Mesendoderm (in vitro differentiated cells): ENCODE data around the gene ZRANB3.
"Not testable (repeated sequence)": the region's sequence is repeated elsewhere in the genome, so short reads cannot be mapped to it uniquely, and the experiment has no call there.

Experiments used
- DNase-seq: peaks from one replicate; pipeline ENCODE4 v3.0.0; 2013
- H2AK5ac ChIP-seq: 2 replicates; pipeline ENCODE4 v1.6.1; 2013; ENCODE audit warnings: low read length, inconsistent platforms
- H2BK120ac ChIP-seq: 2 replicates; pipeline ENCODE4 v1.6.1; 2013; ENCODE audit warnings: low read depth, mild to moderate bottlenecking, low read length, moderate library complexity, mixed read lengths
- H2BK15ac ChIP-seq: replicated peaks from 2 replicates; pipeline ENCODE4 v1.6.1; 2013; ENCODE audit warnings: low read depth, mild to moderate bottlenecking, moderate library complexity
- H2BK5ac ChIP-seq: 2 replicates; pipeline ENCODE4 v1.6.1; 2013; ENCODE audit warnings: low read length, inconsistent platforms
- H3K18ac ChIP-seq: 2 replicates; pipeline ENCODE4 v1.6.1; 2013; ENCODE audit warnings: mild to moderate bottlenecking, low read length, mixed read lengths
- H3K23ac ChIP-seq: one replicate; pipeline ENCODE4 v1.6.1; 2013; ENCODE audit warnings: low read length
- H3K27ac ChIP-seq: 2 replicates; pipeline ENCODE4 v1.5.1; 2013; ENCODE audit warnings: low read depth, mild to moderate bottlenecking, inconsistent platforms, low read length, moderate library complexity
- H3K27me3 ChIP-seq: 2 replicates; pipeline ENCODE4 v1.6.1; 2013; ENCODE audit warnings: low read length, control low read depth, mild to moderate bottlenecking, inconsistent platforms; ENCODE audit not compliant: insufficient read depth, poor library complexity
- H3K36me3 ChIP-seq: 2 replicates; pipeline ENCODE4 v1.6.1; 2013; ENCODE audit warnings: low read length, inconsistent platforms; ENCODE audit not compliant: control insufficient read depth, insufficient read depth
- H3K4ac ChIP-seq: one replicate; pipeline ENCODE4 v1.6.1; 2013; ENCODE audit warnings: low read depth, mild to moderate bottlenecking, low read length, moderate library complexity
- H3K4me1 ChIP-seq: 2 replicates; pipeline ENCODE4 v1.6.1; 2013; ENCODE audit warnings: low read depth, low read length, inconsistent platforms; ENCODE audit not compliant: control insufficient read depth
- H3K4me2 ChIP-seq: 2 replicates; pipeline ENCODE4 v1.6.1; 2013; ENCODE audit warnings: low read length
- H3K4me3 ChIP-seq: 2 replicates; pipeline ENCODE4 v1.5.1; 2013; ENCODE audit warnings: mild to moderate bottlenecking, low read length
- H3K56ac ChIP-seq: one replicate; pipeline ENCODE4 v1.6.1; 2013; ENCODE audit warnings: low read length
- H3K79me1 ChIP-seq: 2 replicates; pipeline ENCODE4 v1.6.1; 2013; ENCODE audit warnings: low read length, inconsistent platforms
- H3K79me2 ChIP-seq: 2 replicates; pipeline ENCODE4 v1.6.1; 2013; ENCODE audit warnings: mild to moderate bottlenecking, low read length; ENCODE audit not compliant: control insufficient read depth, insufficient read depth
- H3K9ac ChIP-seq: 2 replicates; pipeline ENCODE4 v1.6.1; 2013; ENCODE audit warnings: low read length, inconsistent platforms
- H4K5ac ChIP-seq: one replicate; pipeline ENCODE4 v1.6.1; 2013; ENCODE audit warnings: low read length
- H4K8ac ChIP-seq: one replicate; pipeline ENCODE4 v1.6.1; 2013; ENCODE audit warnings: low read depth, mild to moderate bottlenecking, control low read depth, low read length, moderate library complexity
- WGBS: extraction: QIAGEN DNeasy Blood & Tissue Kit; methylation state at CpG from one replicate; pipeline ENCODE4 v1.1.7; 2013; ENCODE audit warnings: low lambda C conversion rate, missing lambda C conversion rate; ENCODE audit not compliant: insufficient coverage; ENCODE audit errors: extremely low coverage; 5-methylcytosine and 5-hydroxymethylcytosine counted together

Gene ZRANB3

GRCh38 chr2:135512099-135512498 lies 18.9 kb downstream of the ZRANB3 start:
- WGBS: no CpG with 5 or more reads among the region's 2 CpGs
- Histone ChIP-seq H2BK120ac (no peak overlapping the region), H2AK5ac (no peak overlapping the region), H3K27ac (no peak overlapping the region), H3K4me3 (no peak overlapping the region), H2BK5ac (no peak overlapping the region), H4K8ac (no peak overlapping the region), H3K23ac (no peak overlapping the region), H3K36me3 (peaks cover 2% of the 10 kb centered on the region), H3K4ac (no peak overlapping the region), H4K5ac (no peak overlapping the region), H3K79me1 (no peaks in the 10 kb centered on the region), H3K27me3 (no peaks in the 10 kb centered on the region), H2BK15ac (no peak overlapping the region), H3K9ac (no peak overlapping the region), H3K18ac (no peak overlapping the region), H3K79me2 (no peaks in the 10 kb centered on the region), H3K56ac (no peak overlapping the region), H3K4me1 (no peaks in the 10 kb centered on the region), H3K4me2 (no peak overlapping the region)
- DNase-seq: no peak

- WGBS: no CpG with 5 or more reads among the region's 5 CpGs
- Histone ChIP-seq H3K36me3 (peaks cover 2% of the 10 kb centered on the region), H3K27me3 (no peaks in the 10 kb centered on the region), H3K4me2 (no peak overlapping the region), H2AK5ac (no peak overlapping the region), H4K5ac (no peak overlapping the region), H2BK15ac (no peak overlapping the region), H3K4me3 (no peak overlapping the region), H2BK5ac (no peak overlapping the region), H3K18ac (no peak overlapping the region), H2BK120ac (no peak overlapping the region), H3K79me2 (no peaks in the 10 kb centered on the region), H3K79me1 (no peaks in the 10 kb centered on the region), H4K8ac (no peak overlapping the region), H3K4me1 (no peaks in the 10 kb centered on the region), H3K9ac (no peak overlapping the region), H3K27ac (no peak overlapping the region), H3K56ac (no peak overlapping the region), H3K4ac (no peak overlapping the region), H3K23ac (no peak overlapping the region)
- no peak for DNase-seq
These were observed 20.4 kb downstream of the ZRANB3 start for GRCh38 chr2:135510577-135510976.

DNA sequence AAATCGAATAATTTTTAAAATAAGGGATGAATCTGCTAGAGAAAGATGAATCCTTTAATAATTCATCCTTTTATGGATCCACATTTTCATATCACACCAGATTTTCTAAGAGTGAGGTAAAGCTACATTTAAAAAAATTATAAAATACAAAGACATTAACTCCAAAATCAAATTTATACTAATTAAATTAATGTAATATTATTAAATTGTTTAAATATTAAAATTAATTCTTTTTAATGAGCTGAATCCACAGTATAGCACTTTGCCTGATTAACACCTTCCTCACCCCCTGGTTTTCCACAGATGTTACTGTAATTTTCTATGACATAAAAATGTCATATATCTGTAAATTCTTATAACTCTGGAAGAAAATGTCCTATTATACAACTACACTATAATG lies 26.2 kb downstream of the ZRANB3 start:
- H3K79me2 ChIP-seq: no peaks in the 10 kb centered on the region
- H2AK5ac ChIP-seq: no peak overlapping the region
- no peaks in the 10 kb centered on the region for H3K27me3 ChIP-seq
- H3K79me1 ChIP-seq: no peaks in the 10 kb centered on the region
- H3K56ac ChIP-seq: no peak overlapping the region
- no peak for DNase-seq
- no peak overlapping the region for H2BK15ac ChIP-seq
- H3K4me2 ChIP-seq: no peak overlapping the region
- no peaks in the 10 kb centered on the region for H3K36me3 ChIP-seq
- no peak overlapping the region for H3K4me3 ChIP-seq
- no peak overlapping the region for H4K8ac ChIP-seq
- H3K9ac ChIP-seq: no peak overlapping the region
- H3K4me1 ChIP-seq: no peaks in the 10 kb centered on the region
- H3K4ac ChIP-seq: no peak overlapping the region
- H3K18ac ChIP-seq: no peak overlapping the region
- H2BK120ac ChIP-seq: no peak overlapping the region
- no peak overlapping the region for H2BK5ac ChIP-seq
- 100% methylated on average over 1 of the region's 1 CpG for WGBS
- H3K27ac ChIP-seq: no peak overlapping the region
- no peak overlapping the region for H4K5ac ChIP-seq
- H3K23ac ChIP-seq: no peak overlapping the region

- not testable (repeated sequence) for H2AK5ac ChIP-seq, H3K4me1 ChIP-seq, H4K5ac ChIP-seq, H4K8ac ChIP-seq, H3K27ac ChIP-seq, H3K4ac ChIP-seq, H2BK5ac ChIP-seq, H3K4me3 ChIP-seq, H2BK15ac ChIP-seq, H3K23ac ChIP-seq, H3K18ac ChIP-seq, H3K36me3 ChIP-seq, H3K79me1 ChIP-seq, H2BK120ac ChIP-seq, H3K4me2 ChIP-seq, H3K79me2 ChIP-seq, H3K56ac ChIP-seq, H3K9ac ChIP-seq, H3K27me3 ChIP-seq
- peak; percentile 28 for DNase-seq
- no CpG with 5 or more reads among the region's 7 CpGs for WGBS
These were observed 32.4 kb downstream of the ZRANB3 start for GRCh38 chr2:135498588-135498987.

DNA sequence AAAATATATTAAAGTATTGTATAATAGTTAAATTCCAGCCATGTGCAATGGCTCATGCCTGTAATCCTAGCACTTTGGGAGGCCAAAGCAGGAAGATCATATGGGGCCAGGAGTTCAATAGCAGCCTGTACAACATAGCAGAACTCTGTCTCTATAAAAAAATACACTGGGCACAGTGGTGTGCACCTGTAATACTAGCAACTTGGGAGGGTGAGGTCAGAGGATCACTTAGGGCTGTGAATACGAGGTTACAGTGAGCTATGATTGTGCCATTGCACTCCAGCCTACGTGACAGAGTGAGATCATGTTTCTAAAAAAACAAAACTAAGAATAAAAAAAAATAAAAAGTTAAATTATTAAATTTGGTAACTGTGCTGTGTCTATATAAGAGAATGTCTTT lies 36.1 kb downstream of the ZRANB3 start:
- DNase-seq: no peak
- H3K4me2 ChIP-seq: no peak overlapping the region
- no peak overlapping the region for H4K5ac ChIP-seq
- no peak overlapping the region for H3K9ac ChIP-seq
- H3K56ac ChIP-seq: no peak overlapping the region
- H3K79me1 ChIP-seq: no peaks in the 10 kb centered on the region
- no peaks in the 10 kb centered on the region for H3K27me3 ChIP-seq
- no peak overlapping the region for H3K4ac ChIP-seq
- no peak overlapping the region for H3K18ac ChIP-seq
- H3K23ac ChIP-seq: no peak overlapping the region
- H3K4me1 ChIP-seq: no peaks in the 10 kb centered on the region
- no peak overlapping the region for H3K4me3 ChIP-seq
- no peak overlapping the region for H2BK5ac ChIP-seq
- H3K36me3 ChIP-seq: no peaks in the 10 kb centered on the region
- H3K27ac ChIP-seq: no peak overlapping the region
- H2BK120ac ChIP-seq: no peak overlapping the region
- no peak overlapping the region for H2AK5ac ChIP-seq
- no peaks in the 10 kb centered on the region for H3K79me2 ChIP-seq
- H2BK15ac ChIP-seq: no peak overlapping the region
- no peak overlapping the region for H4K8ac ChIP-seq
- no CpG with 5 or more reads among the region's 2 CpGs for WGBS

GRCh38 chr2:135494503-135494902 lies 36.5 kb downstream of the ZRANB3 start:
- H3K27me3 ChIP-seq: no peaks in the 10 kb centered on the region
- H3K4me3 ChIP-seq: no peak overlapping the region
- H3K36me3 ChIP-seq: no peaks in the 10 kb centered on the region
- no peak overlapping the region for H4K5ac ChIP-seq
- H3K9ac ChIP-seq: no peak overlapping the region
- no peak overlapping the region for H4K8ac ChIP-seq
- H3K56ac ChIP-seq: no peak overlapping the region
- WGBS: no CpG with 5 or more reads among the region's 1 CpG
- no peaks in the 10 kb centered on the region for H3K4me1 ChIP-seq
- H2BK5ac ChIP-seq: no peak overlapping the region
- H3K4me2 ChIP-seq: no peak overlapping the region
- no peaks in the 10 kb centered on the region for H3K79me2 ChIP-seq
- H3K18ac ChIP-seq: no peak overlapping the region
- H3K4ac ChIP-seq: no peak overlapping the region
- no peak overlapping the region for H2AK5ac ChIP-seq
- no peak overlapping the region for H2BK120ac ChIP-seq
- DNase-seq: no peak
- no peak overlapping the region for H2BK15ac ChIP-seq
- no peaks in the 10 kb centered on the region for H3K79me1 ChIP-seq
- H3K27ac ChIP-seq: no peak overlapping the region
- H3K23ac ChIP-seq: no peak overlapping the region
